ENCODE results near the gene CNDP2.
"Not testable (repeated sequence)": the region's sequence is repeated elsewhere in the genome, so short reads cannot be mapped to it uniquely, and the experiment has no call there.

Gene CNDP2

DNA sequence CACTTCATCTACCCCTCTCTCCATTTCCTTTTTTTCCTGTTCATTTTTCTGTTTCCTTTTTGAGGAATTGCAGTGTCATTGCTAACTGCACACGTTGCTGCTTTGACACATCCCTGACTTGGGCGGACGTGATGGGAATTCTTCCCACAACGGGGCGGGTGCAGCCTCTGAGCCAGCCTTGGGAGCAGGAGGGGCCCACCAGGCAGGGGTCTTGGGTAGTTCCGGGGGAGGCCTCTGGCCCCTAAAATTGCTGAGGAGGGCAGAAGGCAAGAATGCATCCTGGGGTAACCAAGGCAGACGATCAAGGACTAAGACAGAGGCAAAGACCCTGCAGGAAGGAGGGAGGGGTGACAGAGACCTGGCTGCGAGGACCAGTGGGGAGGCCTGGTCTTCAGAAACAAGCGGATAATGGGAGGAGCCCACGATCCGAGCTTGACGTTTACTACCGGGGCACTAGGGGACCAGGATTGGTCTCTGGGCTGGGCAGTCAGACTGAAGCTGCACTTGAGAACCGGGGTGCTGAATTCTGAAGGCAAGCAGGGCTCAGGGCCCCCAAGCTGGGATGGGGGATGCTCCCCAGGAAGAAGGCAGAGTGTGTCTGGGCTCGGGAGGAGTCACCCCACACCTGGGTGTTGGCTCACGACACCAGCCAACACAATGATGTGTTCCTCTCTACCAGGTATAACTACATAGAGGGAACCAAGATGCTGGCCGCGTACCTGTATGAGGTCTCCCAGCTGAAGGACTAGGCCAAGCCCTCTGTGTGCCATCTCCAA, 23.3 kb downstream of the CNDP2 start:
- no peak for DNase-seq

DNA sequence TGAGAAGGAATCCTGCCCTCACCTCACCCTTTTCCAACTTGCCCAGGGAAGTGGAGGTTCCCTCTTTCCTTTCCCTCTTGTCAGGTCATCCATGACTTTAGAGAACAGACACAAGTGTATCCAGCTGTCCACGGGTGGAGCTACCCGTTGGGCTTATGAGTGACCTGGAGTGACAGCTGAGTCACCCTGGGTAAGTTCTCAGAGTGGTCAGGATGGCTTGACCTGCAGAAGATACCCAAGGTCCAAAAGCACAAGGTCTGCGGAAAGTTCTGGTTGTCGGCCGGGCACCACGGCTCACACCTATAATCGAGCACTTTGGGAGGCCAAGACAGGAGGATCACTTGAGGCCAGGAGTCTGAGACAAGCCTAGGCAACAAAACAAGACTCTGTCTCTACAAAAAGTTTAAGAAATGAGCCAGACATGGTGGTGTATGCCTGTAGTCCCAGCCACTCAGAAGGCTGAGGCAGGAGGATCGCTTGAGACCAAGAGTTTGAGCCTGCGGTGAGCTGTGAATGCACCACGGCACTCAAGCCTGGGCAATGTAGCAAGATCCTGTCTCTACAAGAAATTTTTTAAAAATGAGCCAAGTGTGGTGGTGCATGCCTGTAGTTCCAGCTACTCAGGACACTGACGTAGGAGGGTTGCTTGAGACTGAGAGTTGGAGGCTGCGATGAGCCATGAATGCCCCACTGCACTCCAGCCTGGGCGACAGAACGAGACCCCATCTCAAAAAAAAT, 24.1 kb downstream of the CNDP2 start:
- DNase-seq = no peak

DNA sequence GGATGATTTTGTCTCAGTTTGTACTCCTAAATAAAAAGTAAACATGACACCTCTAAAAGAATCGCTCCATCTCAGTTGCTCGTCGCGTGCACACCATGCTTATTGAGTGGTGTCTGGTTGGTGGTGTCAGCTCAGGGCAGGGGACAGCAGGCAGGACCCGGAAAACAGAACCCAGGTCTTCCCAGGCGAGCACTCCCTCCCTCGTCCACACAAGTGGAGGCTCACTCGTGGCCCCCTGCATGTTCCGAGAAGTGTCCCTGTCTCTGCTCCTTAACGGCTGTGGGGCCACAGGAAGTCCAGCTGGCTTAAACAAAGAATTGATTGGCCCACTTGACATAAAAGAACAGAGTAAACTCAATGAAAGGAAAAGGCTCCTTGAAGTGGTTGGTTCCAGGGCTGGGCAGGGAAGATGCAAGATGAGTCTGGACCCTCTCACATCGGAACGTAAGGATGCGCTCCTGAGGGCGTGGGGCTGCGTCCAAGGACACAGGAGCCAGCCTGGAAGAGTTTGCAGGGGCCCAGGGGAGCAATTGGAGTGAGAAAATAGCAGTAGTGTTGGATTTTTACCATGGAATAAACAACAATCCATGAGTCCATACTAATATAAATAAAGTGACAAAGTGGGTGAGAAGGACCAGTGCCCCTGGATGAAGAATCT, 25.0 kb downstream of the CNDP2 start:
- DNase-seq = no peak

DNA sequence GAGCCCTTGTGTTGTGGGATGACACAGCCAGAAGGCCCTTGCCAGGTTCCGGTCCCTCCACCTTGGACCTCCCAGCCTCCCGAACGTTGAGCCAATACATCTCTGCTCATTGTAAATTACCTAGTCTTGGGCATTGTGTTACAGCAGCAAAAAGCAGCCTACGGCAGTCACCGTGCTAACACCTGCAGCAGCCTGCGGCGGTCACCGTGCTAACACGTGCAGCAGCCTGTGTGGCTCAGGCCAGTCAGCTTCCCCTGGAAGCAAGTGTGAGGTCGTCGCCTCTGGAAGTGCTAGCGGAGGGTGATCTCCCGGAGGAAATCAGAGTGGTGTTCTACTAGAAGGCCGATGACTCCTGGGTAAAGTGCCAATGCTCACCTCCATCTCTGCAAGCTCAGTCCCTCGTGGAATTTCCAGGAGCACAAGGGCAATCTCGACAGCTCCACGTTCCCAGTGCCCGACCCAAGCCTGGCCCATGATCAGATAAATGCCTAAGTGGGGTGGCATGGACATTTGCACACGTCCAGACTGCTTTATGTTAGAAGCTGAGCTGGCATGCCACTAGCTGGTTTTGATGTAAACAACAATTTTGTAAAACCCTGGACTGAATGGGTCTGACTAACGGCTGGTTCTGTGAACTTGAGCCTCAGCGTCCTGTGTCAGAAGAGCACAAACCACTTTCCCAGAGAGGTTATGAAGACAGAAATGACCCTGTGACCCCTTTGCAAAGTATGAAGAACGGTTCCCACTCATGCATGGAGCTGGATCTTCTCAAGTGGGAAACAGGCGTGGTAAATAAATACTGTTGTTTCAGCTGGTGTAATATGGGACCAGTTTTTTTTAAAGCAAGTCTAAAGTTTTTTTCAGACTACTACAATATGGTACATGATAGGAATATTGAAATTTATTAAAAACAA, 26.7 kb downstream of the CNDP2 start:
- DNase-seq = no peak

DNA sequence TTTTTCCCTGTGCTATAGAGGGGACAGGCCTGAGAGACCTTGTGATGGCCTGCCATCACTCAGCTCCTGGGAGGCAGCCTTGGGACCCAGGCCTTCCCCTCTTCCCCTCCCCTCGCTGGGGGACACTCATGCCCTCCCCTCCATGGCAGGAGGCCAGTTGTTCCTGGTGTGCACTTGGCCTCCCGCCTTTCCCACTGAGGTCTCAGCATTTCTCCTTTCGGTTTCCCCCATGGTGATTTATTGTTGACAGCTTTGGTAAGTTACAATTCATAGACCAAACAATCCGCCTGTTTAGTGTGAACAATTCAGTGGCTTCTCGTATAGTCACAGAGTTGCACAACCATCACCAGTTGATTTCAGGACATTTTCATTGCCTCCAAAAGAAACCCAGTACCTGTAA, 27.9 kb downstream of the CNDP2 start:
- DNase-seq = no peak

DNA sequence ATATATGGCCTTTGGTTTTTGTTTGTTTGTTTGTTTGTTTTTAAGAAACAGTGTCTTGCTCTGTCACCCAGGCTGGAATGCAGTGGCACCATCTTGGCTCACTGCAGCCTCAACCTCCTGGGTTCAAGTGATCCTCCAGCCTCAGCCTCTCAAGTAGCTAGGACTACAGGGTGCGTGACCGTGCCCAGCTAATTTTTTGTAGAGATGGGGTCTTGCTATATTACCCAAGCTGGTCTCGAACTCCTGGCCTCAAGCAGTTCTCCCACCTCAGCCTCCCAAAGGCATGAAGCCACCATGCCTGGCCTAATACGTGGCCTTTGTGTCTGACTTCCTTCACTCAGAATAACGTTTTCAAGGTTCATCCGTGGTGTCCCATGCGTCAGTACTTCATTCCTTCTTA, 28.8 kb downstream of the CNDP2 start:
- not testable (repeated sequence) for DNase-seq

DNA sequence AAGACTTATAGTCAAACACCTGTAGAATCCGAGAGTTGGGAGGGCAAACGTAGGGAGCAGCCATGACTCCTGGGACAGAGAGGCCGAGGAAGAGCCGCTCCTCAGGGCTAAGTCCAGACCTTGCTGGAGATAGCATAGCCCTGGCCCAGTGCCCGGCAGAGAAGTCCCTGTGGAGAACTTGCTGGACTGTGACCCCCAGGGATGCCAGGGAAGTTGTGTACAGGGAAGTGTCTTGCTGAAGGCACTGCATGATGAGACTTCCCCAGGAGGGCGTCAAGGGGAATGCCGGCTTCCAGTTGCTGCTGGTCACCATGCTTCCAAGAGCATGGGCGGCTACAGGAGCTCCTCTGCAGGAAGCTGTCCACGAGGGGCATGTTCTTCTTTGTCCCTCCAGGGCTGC, 29.6 kb downstream of the CNDP2 start:
- DNase-seq = no peak

DNA sequence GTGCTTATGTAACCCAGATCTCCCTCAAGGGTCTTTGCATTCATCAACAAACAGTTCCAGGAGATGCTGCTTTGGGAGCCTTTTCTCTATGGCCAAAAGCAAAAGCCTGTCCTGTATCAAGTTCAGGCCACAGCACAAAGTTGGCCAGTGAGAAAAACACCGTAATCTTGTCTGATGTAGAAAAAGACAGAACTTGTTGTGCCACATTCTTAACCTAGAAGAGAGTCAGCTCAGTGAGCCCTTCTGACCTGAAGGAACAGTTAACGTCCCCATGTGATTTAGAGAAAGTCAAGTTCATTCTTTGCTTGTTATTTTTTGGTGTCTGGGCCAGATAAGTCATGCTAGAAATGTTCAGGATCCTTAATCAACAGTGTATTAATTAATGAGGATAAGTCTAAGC, 30.3 kb downstream of the CNDP2 start:
- no peak for DNase-seq

DNA sequence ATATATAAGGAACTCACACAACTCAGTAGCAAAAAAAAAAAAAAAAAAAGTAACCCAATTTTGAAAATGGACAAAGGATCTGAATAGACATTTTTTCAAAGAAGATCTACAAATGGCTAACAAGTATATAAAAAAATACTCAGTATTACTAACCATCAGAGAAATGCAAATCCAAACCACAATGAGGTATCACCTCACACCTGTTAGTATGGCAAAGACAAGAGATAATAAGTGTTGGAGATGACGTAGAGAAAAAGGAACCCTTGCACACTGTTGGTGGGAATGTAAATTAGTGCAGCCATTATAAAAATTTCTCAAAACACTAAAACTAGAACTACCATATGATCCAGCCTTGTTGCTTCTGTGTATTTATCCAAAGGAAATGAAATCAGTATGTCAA, 32.3 kb downstream of the CNDP2 start:
- DNase-seq = no peak

DNA sequence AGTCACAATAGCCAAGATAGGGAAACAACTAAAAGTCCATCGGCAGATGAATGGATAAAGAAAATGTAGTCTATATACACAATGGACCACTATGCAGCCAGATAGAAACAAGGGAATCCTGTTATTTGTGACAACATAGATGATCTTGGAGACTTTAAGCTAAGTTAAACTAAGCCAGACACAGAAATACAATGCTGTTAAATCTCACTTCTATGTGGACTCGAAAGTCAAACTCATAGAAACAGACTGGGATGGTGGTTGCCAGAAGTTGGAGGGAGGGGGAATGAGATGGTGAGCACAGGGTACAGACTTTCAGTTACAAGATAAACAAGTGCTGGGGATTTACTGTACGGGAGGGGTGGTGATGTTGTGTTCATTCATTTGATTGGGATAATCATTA, 32.8 kb downstream of the CNDP2 start:
- no peak for DNase-seq

DNA sequence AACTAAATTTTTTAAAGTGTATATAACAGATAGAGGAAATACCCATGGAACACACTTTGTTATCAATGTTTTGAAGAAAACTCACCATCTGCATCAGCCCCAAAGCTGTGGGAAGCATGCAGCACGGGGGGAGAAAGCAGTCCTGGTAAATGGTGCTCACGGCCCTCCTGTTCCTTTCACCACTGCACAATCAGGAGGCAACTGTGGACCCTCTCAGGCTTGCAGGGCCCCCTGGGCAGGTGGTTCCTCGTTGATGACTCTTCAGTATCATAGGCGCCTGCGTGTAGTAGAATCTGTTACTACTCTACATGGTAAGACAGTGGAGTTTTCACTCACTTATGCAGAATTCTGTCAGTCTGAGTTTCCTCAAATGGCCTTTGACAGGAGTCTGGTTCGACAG, 33.2 kb downstream of the CNDP2 start:
- no peak for DNase-seq

DNA sequence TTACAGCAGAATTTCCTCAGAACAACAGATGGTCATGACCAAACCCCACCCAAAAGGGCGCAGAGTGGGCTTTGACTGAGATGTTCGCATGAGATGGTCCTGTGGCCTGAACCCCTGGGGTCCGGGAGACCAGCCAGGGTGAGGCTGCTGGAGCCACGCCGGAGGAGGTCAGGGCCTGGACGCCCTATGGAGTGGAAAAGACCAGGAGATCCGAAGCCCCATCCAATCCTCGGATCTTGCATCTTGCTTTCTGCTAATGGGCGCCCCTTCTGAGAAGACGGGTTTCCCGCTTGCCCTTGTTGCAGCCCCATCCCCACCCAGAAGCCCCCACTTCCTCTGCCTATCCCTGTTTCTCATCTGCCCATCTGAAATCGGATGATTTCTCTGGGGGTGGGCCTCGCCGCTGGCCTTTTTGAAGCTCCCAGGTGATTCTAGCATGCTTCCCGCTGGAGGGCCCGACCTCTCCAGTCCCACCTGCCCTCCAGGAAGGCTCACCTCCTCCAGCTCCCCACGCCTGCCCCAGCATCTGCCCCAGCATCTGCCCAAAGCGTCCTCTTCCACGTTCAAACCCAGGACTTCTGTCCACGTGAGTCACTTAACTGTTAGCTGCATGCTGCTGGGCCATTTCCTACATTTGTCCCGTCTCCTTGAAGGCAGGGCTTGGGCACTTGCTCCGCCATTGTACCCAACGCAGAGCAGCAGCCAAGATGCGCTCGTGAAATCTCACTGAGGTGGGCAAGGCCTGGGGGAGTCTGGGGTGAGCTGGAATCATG, 33.8 kb downstream of the CNDP2 start:
- DNase-seq = no peak

DNA sequence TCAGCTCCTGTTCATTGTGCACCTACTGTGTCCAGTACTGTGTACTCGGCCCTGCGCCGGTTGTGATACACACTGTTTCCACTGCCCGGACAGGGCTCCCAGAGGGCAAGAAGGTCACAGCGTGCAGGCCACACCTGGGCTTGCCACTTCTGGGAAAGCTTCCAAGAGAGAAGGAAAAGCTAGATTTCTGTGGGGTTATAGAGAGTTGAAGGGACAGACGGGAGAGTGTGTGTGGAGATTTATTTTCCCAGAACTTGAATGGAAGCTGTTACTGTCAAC, 34.4 kb downstream of the CNDP2 start:
- no peak for DNase-seq

DNA sequence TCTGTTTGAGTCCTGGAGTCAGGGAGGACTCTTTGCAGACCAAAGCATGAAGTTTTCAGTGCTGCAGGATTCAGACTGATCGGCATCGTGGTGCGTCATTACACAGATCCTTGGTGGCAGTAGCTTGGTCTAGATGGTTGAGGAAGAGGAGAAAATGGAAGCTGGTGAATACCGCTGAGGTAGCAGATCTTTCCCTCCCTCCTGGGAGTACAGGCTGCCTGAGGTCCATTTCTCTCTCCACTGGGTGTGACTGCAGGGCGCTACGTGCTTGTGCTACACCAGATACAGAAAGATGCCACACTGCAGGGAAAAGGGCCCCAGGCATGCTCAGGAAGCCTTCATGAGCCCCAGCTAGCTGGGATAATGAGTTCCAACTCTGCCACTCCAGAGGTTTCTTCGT, 34.9 kb downstream of the CNDP2 start:
- DNase-seq = no peak

DNA sequence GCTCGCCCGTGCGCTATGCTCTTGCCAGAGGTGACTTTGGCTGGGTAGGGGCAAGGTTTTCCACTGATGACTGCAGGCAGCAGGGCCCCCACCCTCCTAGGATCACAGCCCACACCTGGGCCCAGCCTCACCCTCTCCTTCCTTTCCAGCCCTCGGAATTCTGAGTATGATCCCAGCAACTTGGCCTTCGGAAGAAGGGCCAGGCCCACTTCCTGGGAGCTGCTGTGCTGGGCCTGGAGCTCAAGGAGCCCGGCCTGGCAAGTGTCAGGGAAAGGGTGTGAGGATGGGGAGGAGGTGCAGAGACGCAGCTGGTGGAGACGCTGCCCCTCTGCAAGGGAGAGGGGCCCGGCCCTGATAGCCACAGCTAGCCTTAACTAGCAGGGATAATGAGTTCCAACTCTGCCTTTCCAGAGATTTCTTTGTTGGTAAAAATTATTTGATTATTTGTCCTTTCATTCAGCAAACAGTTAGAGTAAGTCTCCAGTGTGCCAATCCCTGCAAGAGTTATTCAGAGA, 36.4 kb downstream of the CNDP2 start:
- DNase-seq = no peak

DNA sequence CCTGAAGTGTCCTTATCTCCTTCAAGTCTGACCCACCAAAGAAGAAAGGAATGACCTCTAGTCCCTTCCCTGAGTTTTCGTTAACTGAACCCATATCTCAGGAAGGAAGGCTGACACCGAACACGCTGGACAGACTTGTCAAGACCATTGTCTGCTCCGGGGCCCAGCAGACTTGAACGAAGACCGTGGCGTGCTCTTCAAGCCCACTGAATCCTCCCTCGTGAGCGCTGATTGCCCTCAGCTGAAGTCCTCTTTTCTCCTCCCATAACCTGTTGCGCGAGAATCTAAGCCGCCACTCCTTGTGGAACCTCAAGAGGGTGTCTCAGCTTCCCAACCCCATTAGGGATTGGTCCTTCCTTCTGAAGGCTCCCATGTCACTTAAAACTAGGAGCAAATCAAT, 37.5 kb downstream of the CNDP2 start:
- no peak for DNase-seq

DNA sequence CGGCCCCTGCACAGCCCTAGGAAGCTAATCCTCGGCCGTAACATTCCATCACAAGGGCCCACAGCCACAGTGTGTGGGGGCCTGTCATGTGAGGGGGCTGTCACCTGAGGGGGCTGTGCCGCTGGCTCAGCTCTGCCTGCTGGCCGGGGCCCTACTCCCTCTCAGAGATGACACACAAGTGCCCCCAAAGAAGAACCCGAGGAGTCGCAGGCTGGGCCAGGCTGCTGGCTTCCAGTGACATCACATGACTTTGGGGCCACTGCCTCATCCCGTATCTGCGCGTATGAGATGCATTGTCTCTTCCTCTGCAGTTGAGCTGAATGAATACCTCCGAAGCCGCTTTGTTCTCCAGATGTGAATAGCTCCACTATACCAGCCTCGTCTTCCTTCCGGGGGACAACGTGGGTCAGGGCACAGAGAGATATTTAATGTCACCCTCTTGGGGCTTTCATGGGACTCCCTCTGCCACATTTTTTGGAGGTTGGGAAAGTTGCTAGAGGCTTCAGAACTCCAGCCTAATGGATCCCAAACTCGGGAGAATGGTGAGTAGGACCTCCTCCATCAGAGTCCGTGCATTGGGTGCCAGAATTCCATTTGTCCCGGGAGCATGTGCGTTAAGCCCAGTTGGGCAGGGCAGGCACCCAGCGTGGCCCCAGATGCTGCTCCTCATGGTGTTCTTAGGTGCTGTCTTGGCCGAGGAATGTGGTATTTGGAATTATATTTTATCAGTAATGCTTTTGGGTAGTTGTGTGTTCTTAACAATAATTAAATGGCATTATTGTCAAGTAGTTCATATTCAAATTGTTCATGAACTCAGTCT, 38.2 kb downstream of the CNDP2 start, which contains the start of gene CNDP1:
TSS of gene CNDP1 (plus strand) at position 351 of the 820 bp plus-strand sequence. CDS start at position 519, 168 bp downstream.
- no peak for DNase-seq

DNA sequence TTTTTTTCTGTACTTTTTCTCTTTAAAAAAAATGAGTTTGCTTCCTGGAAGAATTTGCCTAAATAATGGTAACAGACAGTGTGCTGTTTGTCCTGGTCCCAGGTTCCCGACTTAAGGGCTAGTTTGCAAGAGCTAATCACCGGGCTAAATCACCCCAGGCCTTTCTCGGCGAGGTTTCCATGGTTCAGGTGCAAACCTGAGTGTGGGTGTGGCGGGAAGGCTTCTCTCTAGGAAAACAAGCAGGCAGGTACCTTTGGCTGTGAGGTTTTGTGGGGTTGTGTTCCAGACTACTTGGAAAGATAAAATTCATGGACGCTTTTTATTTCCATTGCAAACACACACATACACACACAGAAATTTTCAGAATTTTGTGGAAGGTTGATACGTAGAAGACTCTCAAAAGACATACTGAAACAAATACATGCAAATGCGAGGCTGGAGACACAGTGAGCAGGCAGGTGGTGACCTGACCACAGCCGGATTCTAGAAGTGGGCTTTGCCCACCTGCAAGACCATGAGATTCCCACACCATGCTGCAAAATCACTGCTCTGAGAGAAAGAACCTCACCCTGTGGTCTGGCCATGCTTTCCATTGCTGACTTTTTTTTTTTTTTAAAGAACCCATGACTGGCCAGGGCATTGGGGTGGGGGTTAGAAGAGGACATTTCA, 39.0 kb downstream of the CNDP2 start:
- no peak for DNase-seq

DNA sequence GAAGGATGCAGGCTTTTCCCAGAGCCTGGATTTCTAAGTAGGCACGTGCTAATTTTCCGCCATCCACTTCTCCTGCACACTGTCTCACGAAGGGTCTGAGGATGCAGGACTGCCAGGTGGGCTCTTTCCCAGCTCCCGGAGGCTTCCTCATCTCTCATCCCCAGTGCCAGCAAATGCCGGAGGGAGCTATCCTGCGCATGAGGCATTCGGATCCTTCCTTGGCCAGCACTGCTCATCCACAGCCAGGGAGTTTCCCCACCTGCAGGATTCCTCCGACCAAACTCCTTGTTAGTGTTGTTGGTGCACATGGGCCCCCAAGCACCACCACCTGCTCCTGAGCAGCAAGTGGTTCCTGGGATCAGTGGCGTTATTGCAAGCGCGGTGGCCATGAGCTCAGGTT, 43.1 kb downstream of the CNDP2 start:
- no peak for DNase-seq

Measured in fibroblast of skin of back (primary cell).